HUES48 (cell line): Measurements from ENCODE around the gene GFAP.

Experiments
- H3K27ac ChIP-seq: one replicate; pipeline ENCODE4 v1.7.0; 2013; ENCODE audit warnings: low read depth, low read length, inconsistent platforms
- H3K27me3 ChIP-seq: 2 replicates; pipeline ENCODE4 v1.6.1; 2013; ENCODE audit warnings: mild to moderate bottlenecking, low read length; ENCODE audit not compliant: control insufficient read depth, insufficient read depth
- H3K36me3 ChIP-seq: 2 replicates; pipeline ENCODE4 v1.6.1; 2013; ENCODE audit warnings: low read length; ENCODE audit not compliant: control insufficient read depth, insufficient read depth
- H3K4me1 ChIP-seq: 2 replicates; pipeline ENCODE4 v1.6.1; 2013; ENCODE audit warnings: mild to moderate bottlenecking, low read length; ENCODE audit not compliant: control insufficient read depth, insufficient read depth
- H3K4me3 ChIP-seq: 2 replicates; pipeline ENCODE4 v1.5.1; 2013; ENCODE audit warnings: mild to moderate bottlenecking, low read depth, low read length
- H3K9ac ChIP-seq: 2 replicates; pipeline ENCODE4 v1.6.1; 2013; ENCODE audit warnings: mild to moderate bottlenecking, low read depth, low read length, moderate library complexity
- H3K9me3 ChIP-seq: 2 replicates; pipeline ENCODE4 v1.6.1; 2013; ENCODE audit warnings: low read length; ENCODE audit not compliant: control insufficient read depth, insufficient read depth

Gene GFAP

GRCh38 chr17:44872131-44872768 is 43.0 kb downstream of the GFAP start:
- Histone ChIP-seq H3K9me3 (no peaks in the 10 kb centered on the region), H3K27me3 (no peaks in the 10 kb centered on the region), H3K4me1 (no peaks in the 10 kb centered on the region), H3K4me3 (no peak overlapping the region), H3K36me3 (peaks cover 88% of the 10 kb centered on the region), H3K27ac (no peak overlapping the region), H3K9ac (no peak overlapping the region)

- Histone ChIP-seq H3K27me3 (no peaks in the 10 kb centered on the region), H3K36me3 (peaks cover 88% of the 10 kb centered on the region), H3K4me3 (no peak overlapping the region), H3K9ac (no peak overlapping the region), H3K4me1 (no peaks in the 10 kb centered on the region), H3K9me3 (no peaks in the 10 kb centered on the region), H3K27ac (no peak overlapping the region)
Measured at GRCh38 chr17:44871556-44871955, 43.7 kb downstream of the GFAP start.

- no peak overlapping the region for H3K9ac ChIP-seq
- H3K27ac ChIP-seq = no peak overlapping the region
- H3K4me1 ChIP-seq = no peaks in the 10 kb centered on the region
- peaks cover 89% of the 10 kb centered on the region for H3K36me3 ChIP-seq
- H3K27me3 ChIP-seq = no peaks in the 10 kb centered on the region
- H3K9me3 ChIP-seq = no peaks in the 10 kb centered on the region
- no peak overlapping the region for H3K4me3 ChIP-seq
Measured at GRCh38 chr17:44867841-44868240, 47.5 kb downstream of the GFAP start.

GRCh38 chr17:44865931-44866330 is 49.4 kb downstream of the GFAP start:
- H3K27me3 ChIP-seq = no peaks in the 10 kb centered on the region
- no peaks in the 10 kb centered on the region for H3K4me1 ChIP-seq
- H3K9ac ChIP-seq = no peak overlapping the region
- peaks cover 88% of the 10 kb centered on the region for H3K36me3 ChIP-seq
- H3K4me3 ChIP-seq = no peak overlapping the region
- no peaks in the 10 kb centered on the region for H3K9me3 ChIP-seq
- no peak overlapping the region for H3K27ac ChIP-seq

GRCh38 chr17:44865231-44865660 is 50.1 kb downstream of the GFAP start:
- H3K9ac ChIP-seq = no peak overlapping the region
- H3K36me3 ChIP-seq = peaks cover 91% of the 10 kb centered on the region
- no peaks in the 10 kb centered on the region for H3K27me3 ChIP-seq
- no peak overlapping the region for H3K27ac ChIP-seq
- no peaks in the 10 kb centered on the region for H3K4me1 ChIP-seq
- no peaks in the 10 kb centered on the region for H3K9me3 ChIP-seq
- no peak overlapping the region for H3K4me3 ChIP-seq

GRCh38 chr17:44864831-44865230 is 50.5 kb downstream of the GFAP start:
- H3K27ac ChIP-seq = no peak overlapping the region

GRCh38 chr17:44863061-44863918 is 52.0 kb downstream of the GFAP start:
- Histone ChIP-seq H3K9me3 (no peaks in the 10 kb centered on the region), H3K9ac (no peak overlapping the region), H3K4me1 (no peaks in the 10 kb centered on the region), H3K27me3 (no peaks in the 10 kb centered on the region), H3K36me3 (peaks cover 91% of the 10 kb centered on the region), H3K4me3 (no peak overlapping the region), H3K27ac (no peak overlapping the region)

More at GRCh38 chr17:44864831-44865230, 50.5 kb downstream of the GFAP start:
- no peaks in the 10 kb centered on the region for H3K27me3 ChIP-seq
- no peaks in the 10 kb centered on the region for H3K9me3 ChIP-seq
- H3K4me3 ChIP-seq = no peak overlapping the region
- H3K9ac ChIP-seq = no peak overlapping the region
- H3K4me1 ChIP-seq = no peaks in the 10 kb centered on the region
- H3K36me3 ChIP-seq = peaks cover 91% of the 10 kb centered on the region

- H3K9ac ChIP-seq = no peak overlapping the region
- H3K27ac ChIP-seq = no peak overlapping the region
- H3K27me3 ChIP-seq = no peaks in the 10 kb centered on the region
- no peaks in the 10 kb centered on the region for H3K4me1 ChIP-seq
- H3K9me3 ChIP-seq = no peaks in the 10 kb centered on the region
- no peak overlapping the region for H3K4me3 ChIP-seq
- H3K36me3 ChIP-seq = peaks cover 90% of the 10 kb centered on the region
Measured at GRCh38 chr17:44862278-44862914, 52.9 kb downstream of the GFAP start.

- Histone ChIP-seq H3K4me1 (no peaks in the 10 kb centered on the region), H3K27me3 (no peaks in the 10 kb centered on the region), H3K4me3 (no peak overlapping the region), H3K9ac (no peak overlapping the region), H3K9me3 (no peaks in the 10 kb centered on the region), H3K27ac (no peak overlapping the region), H3K36me3 (peaks cover 95% of the 10 kb centered on the region)
Measured at GRCh38 chr17:44859701-44860100, 55.6 kb downstream of the GFAP start.

GRCh38 chr17:44854192-44854591 is 61.1 kb downstream of the GFAP start:
- H3K9ac ChIP-seq = no peak overlapping the region
- H3K36me3 ChIP-seq = peaks cover 95% of the 10 kb centered on the region
- H3K27ac ChIP-seq = no peak overlapping the region

More at GRCh38 chr17:44854192-44854591, 61.1 kb downstream of the GFAP start:
- no peaks in the 10 kb centered on the region for H3K27me3 ChIP-seq
- no peaks in the 10 kb centered on the region for H3K9me3 ChIP-seq
- H3K4me1 ChIP-seq = no peaks in the 10 kb centered on the region
- H3K4me3 ChIP-seq = no peak overlapping the region
